GM10248 (cell line): ENCODE data around the gene PLCB1.

Source experiments
- CTCF ChIA-PET: fragments of 300-600 bp; sonication (Branson Sonifier 250); formaldehyde crosslinking; extraction: SDS; loops from one replicate; lab custom pipeline; 2021; ENCODE audit warnings: antibody characterized with exemption; lab: Yijun Ruan, JAX
- POLR2A ChIA-PET: fragments of 350-650 bp; sonication (Branson Sonifier 250); formaldehyde crosslinking; extraction: SDS; loops from one replicate; lab custom pipeline; 2020; ENCODE audit warnings: antibody characterized with exemption; lab: Yijun Ruan, JAX
- DNase-seq: peaks from one replicate; pipeline ENCODE4 v3.0.0; 2012; ENCODE audit errors: extremely low spot score
- CTCF ChIP-seq: IDR thresholded peaks from 2 replicates; pipeline ENCODE4 v1.5.1; 2012; ENCODE audit warnings: mild to moderate bottlenecking, low read depth; ENCODE audit errors: extremely low read depth, missing control alignments, control extremely low read depth

The PLCB1 gene

DNA sequence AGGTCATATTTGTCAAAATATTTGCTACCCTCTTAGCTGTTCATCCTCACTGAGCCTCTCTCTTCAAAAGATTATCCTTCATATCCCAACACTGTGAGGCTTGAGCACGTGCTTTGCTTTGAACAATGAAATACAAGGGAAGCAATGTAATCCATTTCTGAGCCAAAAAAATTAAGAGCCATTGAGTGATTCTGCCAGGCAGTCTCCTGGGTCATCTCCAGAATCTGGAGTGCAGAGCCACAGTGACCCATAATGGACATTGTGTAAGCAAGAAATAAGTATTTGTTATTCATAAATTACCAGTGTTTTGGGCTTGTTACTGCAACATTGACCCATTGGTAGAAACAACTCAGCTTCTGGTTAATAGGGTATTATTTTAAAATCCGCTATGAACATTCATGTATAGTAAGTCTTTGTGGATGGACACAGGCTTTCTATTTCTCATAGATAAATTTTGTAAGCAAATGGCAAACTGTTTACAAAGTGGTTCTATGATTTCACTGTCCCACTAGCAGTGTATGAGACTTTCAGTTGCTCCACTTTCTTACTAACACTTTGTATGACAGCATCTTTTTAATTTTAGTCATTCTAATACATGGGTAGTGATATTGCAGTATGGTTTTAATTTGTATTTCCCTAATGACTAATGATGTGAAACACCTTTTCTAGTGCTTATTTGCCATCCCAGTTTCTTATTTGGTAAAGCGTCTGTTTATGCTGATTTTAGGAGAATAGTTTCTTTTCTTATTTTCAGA, 358.2 kb downstream of the PLCB1 start:
- TF ChIP-seq CTCF = no peak
- no peak for DNase-seq
- ChIA-PET POLR2A (no interaction called here), CTCF (no interaction called here)

DNA sequence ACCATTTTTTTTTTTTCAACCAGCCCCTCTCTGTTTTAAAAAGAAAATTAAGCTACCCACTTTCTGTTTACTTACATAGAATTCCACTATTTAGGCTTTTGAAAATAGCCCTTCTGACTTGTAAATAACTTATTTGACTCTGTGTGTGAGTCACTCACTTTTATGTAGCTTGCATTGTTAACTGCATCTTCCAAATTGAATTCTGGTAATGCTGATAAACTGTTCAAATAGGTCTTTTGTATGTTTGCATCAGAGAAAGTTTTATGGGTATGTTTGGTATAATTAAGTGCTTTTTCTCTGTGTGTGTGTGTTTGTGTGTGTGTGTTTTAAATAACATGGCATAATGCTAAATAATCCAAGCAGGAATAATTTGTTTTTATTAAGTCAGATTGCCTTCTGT, 360.1 kb downstream of the PLCB1 start:
- ChIA-PET POLR2A (no interaction called here), CTCF (interaction anchor here (1.0 kb wide), 1 partner anchor 10 kb away, joined by 3 read pairs; no protein-coding TSS in a partner anchor)
- TF ChIP-seq CTCF = no peak
- DNase-seq = no peak

DNA sequence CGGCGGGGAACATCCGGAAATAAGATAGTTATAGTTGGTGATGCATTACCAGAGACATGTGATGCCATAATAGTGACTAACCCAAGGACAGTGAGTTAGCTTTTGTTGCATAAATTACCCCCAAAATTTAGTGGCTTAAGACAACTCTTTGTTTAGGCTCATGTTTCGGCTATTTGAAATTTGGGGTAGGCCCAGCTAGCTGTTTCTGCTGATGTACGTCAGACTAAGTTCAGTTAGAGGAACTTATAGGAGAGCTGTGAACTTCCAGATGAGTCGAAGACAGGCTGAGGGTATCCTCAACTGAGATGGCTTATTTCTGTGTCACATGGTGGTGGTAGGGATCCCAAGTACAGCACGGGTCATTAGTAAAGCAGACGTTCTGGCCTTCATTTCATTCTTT, 366.5 kb downstream of the PLCB1 start:
- no peak for DNase-seq
- ChIA-PET CTCF (no interaction called here), POLR2A (no interaction called here)
- TF ChIP-seq CTCF = no peak

DNA sequence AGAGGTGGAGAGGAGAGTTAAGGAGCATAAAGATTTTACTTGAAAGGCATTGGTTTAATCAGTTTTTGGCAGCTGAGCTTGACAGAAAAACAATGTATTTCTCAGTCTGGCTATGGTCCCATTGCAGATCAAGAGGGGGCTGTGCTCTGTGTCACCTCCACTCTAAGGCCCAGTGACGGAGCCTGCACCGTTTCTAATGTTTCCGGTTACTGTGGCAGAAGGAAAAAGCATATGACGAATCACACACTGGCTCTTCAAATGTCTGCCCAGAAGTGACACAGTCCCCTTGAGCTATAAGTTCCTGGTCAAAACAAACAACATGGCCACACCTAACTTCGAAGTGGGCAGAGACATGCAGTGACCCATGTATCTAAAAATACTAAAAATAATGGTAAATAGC, 372.0 kb downstream of the PLCB1 start:
- DNase-seq = no peak
- ChIA-PET CTCF (no interaction called here), POLR2A (no interaction called here)
- no peak for TF ChIP-seq CTCF

- ChIA-PET POLR2A (no interaction called here), CTCF (no interaction called here)
- DNase-seq = no peak
- TF ChIP-seq CTCF = no peak
Measured at GRCh38 chr20:8505476-8506200, 373.6 kb downstream of the PLCB1 start.

GRCh38 chr20:8507231-8507630, 375.2 kb downstream of the PLCB1 start:
- no peak for DNase-seq
- CTCF ChIA-PET = interaction anchor here (0.9 kb wide), 1 partner anchor 28 kb away, joined by 4 read pairs; no protein-coding TSS in a partner anchor
- POLR2A ChIA-PET = no interaction called here
- no peak for TF ChIP-seq CTCF
